HepG2 (cell line): Measurements from ENCODE around the gene METTL1. TPM values are rescaled to one million over a fixed set of nuclear protein-coding genes. Genes with fewer than 3 reads are reported as not detected.
A peak's percentile ranks its signal among the peaks of the same experiment; 100 is the strongest.

Experiments
- ATAC-seq: fragments of 200-7000 bp; cut with Tn5 transposase; 3 replicates; pipeline ENCODE4 v1.9.1; 2020; ENCODE audit warnings: mild to moderate bottlenecking, moderate library complexity
- Bru-seq: library from RNA; stranded (reverse); fragments of 400-500 nt; gene quantifications from one replicate; lab custom pipeline; 2021; lab: Mats Ljungman, UMichigan
- BruChase-seq, 2 experiments: library from RNA; stranded (reverse); fragments of 400-500 nt; gene quantifications; one replicate each; lab custom pipeline; 2021; lab: Mats Ljungman, UMichigan
- BruUV-seq: library from RNA; stranded (reverse); fragments of 400-500 nt; replicated peaks from 2 replicates; lab custom pipeline; 2021; lab: Mats Ljungman, UMichigan
- CTCF ChIA-PET: fragments of 300-600 bp; formaldehyde crosslinking; extraction: SDS; loops from one replicate; lab custom pipeline; 2021; ENCODE audit warnings: low total read pairs, inconsistent platforms, low intra/inter-chr PET ratio; lab: Yijun Ruan, JAX
- POLR2A ChIA-PET: fragments of 350-600 bp; sonication (Branson Sonifier 250); formaldehyde crosslinking; loops from one replicate; lab custom pipeline; 2020; ENCODE audit warnings: antibody characterized with exemption, inconsistent platforms; lab: Yijun Ruan, JAX
- DNase-seq: peaks from one replicate; pipeline ENCODE4 v3.0.0-alpha.2; 2015; ENCODE audit warnings: low spot score
- FAIRE-seq: peaks from 3 replicates; lab custom pipeline; 2011; peaks lifted over from hg19 to GRCh38; lab: Jason Lieb, UNC
- H2AFZ ChIP-seq: one replicate; pipeline ENCODE4 v1.6.1; 2011; ENCODE audit warnings: low read length, inconsistent platforms
- H3K27ac ChIP-seq: fragments of 300-600 bp; 3 replicates; pipeline ENCODE4 v1.8.0; 2011; ENCODE audit warnings: mixed run types, mild to moderate bottlenecking, mixed read lengths, low read length, inconsistent platforms; ENCODE audit not compliant: insufficient read depth; ENCODE audit errors: extremely low read length
- H3K27me3 ChIP-seq, 2 experiments: fragments of 200-600 bp in 1 of 2; 2 replicates in 1 of 2; 3 replicates in 1 of 2; pipeline versions ENCODE4 v1.6.0 to v1.8.0; 2011; ENCODE audit warnings: low read length in 2 of 2, mild to moderate bottlenecking in 2 of 2, moderate library complexity in 2 of 2, inconsistent platforms in 1 of 2; ENCODE audit not compliant: insufficient read depth in 2 of 2, control insufficient read depth in 1 of 2
- H3K36me3 ChIP-seq, 2 experiments: fragments of 200-600 bp in 1 of 2; replicated peaks in 1 of 2; 2 replicates in 1 of 2; 3 replicates in 1 of 2; pipeline versions ENCODE4 v1.5.1 to v1.8.0; 2011; ENCODE audit warnings: low read length in 2 of 2, inconsistent platforms in 1 of 2; ENCODE audit not compliant: insufficient read depth in 2 of 2, control insufficient read depth in 1 of 2
- H3K4me1 ChIP-seq: 2 replicates; pipeline ENCODE4 v1.5.1; 2012; ENCODE audit warnings: low read length, inconsistent platforms; ENCODE audit not compliant: insufficient read depth
- H3K4me2 ChIP-seq: 2 replicates; pipeline ENCODE4 v1.6.0; 2011; ENCODE audit warnings: low read depth, low read length, inconsistent platforms
- H3K4me3 ChIP-seq, 3 experiments: fragments of 200-600 bp in 1 of 3; sonication (generic), shearing (Covaris generic) in 1 of 3; replicated peaks in 1 of 3; 2 replicates each; pipeline ENCODE4 v1.5.1; 2011 to 2016; ENCODE audit warnings: low read length in 3 of 3, inconsistent platforms in 2 of 3, low read depth in 2 of 3, mild to moderate bottlenecking in 2 of 3, control low read depth in 1 of 3, mixed read lengths in 1 of 3; ENCODE audit not compliant: insufficient read depth in 1 of 3
- H3K79me2 ChIP-seq: one replicate; pipeline ENCODE4 v1.6.1; 2011; ENCODE audit warnings: low read length, inconsistent platforms; ENCODE audit not compliant: insufficient read depth
- H3K9ac ChIP-seq: 2 replicates; pipeline ENCODE4 v1.6.0; 2011; ENCODE audit warnings: mild to moderate bottlenecking, low read depth, low read length, inconsistent platforms; ENCODE audit not compliant: insufficient read depth
- H3K9me3 ChIP-seq: 2 replicates; pipeline ENCODE4 v1.5.1; 2012; ENCODE audit warnings: mild to moderate bottlenecking, low read length
- H4K20me1 ChIP-seq: 2 replicates; pipeline ENCODE4 v1.6.0; 2011; ENCODE audit warnings: inconsistent platforms, mild to moderate bottlenecking, low read length, moderate library complexity; ENCODE audit not compliant: insufficient read depth
- DMAP1 ChIP-seq: IDR thresholded peaks from 2 replicates; pipeline ENCODE4 v1.6.1; 2016
- HNRNPH1 ChIP-seq: fragments of 200-400 bp; formaldehyde crosslinking; optimal IDR thresholded peaks from 2 replicates; pipeline ENCODE3; 2017; ENCODE audit warnings: mild to moderate bottlenecking, low read depth, low read length
- ISX ChIP-seq: sonication (generic); formaldehyde crosslinking; conservative IDR thresholded peaks from 2 replicates; pipeline ENCODE4 v1.5.0; 2020; ENCODE audit warnings: missing genetic modification reagents
- MED8 ChIP-seq: sonication (generic); formaldehyde crosslinking; IDR thresholded peaks from 2 replicates; pipeline ENCODE4 v1.8.1; 2023; ENCODE audit warnings: mild to moderate bottlenecking, missing genetic modification reagents; ENCODE audit not compliant: insufficient replicate concordance
- POLR2AphosphoS2 ChIP-seq: IDR thresholded peaks from 2 replicates; pipeline ENCODE4 v1.6.1; 2011; ENCODE audit warnings: low read depth, low read length, improper control_type of control experiment
- U2AF1 ChIP-seq: fragments of 200-400 bp; formaldehyde crosslinking; optimal IDR thresholded peaks from 2 replicates; pipeline ENCODE3; 2017; ENCODE audit warnings: mild to moderate bottlenecking, low read depth, low read length
- ZC3H13 ChIP-seq: sonication (generic); formaldehyde crosslinking; IDR thresholded peaks from 2 replicates; pipeline ENCODE4 v1.8.1; 2023; ENCODE audit warnings: mild to moderate bottlenecking, missing genetic modification reagents, moderate library complexity
- ZKSCAN5 ChIP-seq: sonication (generic); formaldehyde crosslinking; IDR thresholded peaks from 2 replicates; pipeline ENCODE4 v1.5.1; 2020; ENCODE audit warnings: mild to moderate bottlenecking, missing genetic modification reagents
- ZNF441 ChIP-seq: sonication (generic); formaldehyde crosslinking; IDR thresholded peaks from 2 replicates; pipeline ENCODE4 v1.7.0; 2021; ENCODE audit warnings: missing genetic modification reagents, borderline replicate concordance
- WGBS: methylation state at CpG from one replicate; pipeline ENCODE4 v1.1.6; 2017; ENCODE audit warnings: low lambda C conversion rate; 5-methylcytosine and 5-hydroxymethylcytosine counted together
- in situ Hi-C: cut with HindIII; loops from 2 replicates; pipeline ENCODE4 v1.10.0; 2017; ENCODE audit warnings: low pct_unique_long_range_greater_than_20kb; ENCODE audit not compliant: extremely low pct_ligation_motif_present
- intact Hi-C: fragments of 100-400 bp; cut with micrococcal nuclease; formaldehyde crosslinking; loops from one replicate; pipeline ENCODE4 v1.10.0; 2022; ENCODE audit not compliant: unreplicated experiment
- long read RNA-seq, 2 experiments: library from RNA in 1 of 2; library from polyadenylated mRNA in 1 of 2; stranded (forward) in 1 of 2; unstranded in 1 of 2; transcript quantifications; one replicate each; pipeline ENCODE4 v2.0.0, GENCODE V29; 2019 to 2022
- polyA minus RNA-seq, 3 experiments: library from RNA; depleted of rRNA, polyadenylated mRNA; stranded (reverse); fragments of >200 nt; gene quantifications; 2 replicates each; pipeline ENCODE4 v1.2.3, GENCODE V29; 2011; ENCODE audit warnings: low replicate concordance in 1 of 3
- polyA plus RNA-seq, 8 experiments: library from polyadenylated mRNA; depleted of rRNA in 3 of 8; stranded (reverse) in 7 of 8; unstranded in 1 of 8; fragments of >200 nt; fragmentation: Illumina TruSeq in 4 of 8; extraction: Trizol in 4 of 8; gene quantifications; 2 replicates each; pipeline versions ENCODE4 v1.2.1 to v1.2.3, GENCODE V29; 2011 to 2016; ENCODE audit warnings: low read depth in 4 of 8, missing spikeins in 1 of 8, mixed read lengths in 1 of 8; ENCODE audit not compliant: insufficient read depth in 1 of 8
- total RNA-seq, 5 experiments: library from RNA; depleted of rRNA; stranded (reverse); fragments of >200 nt; fragmentation: Illumina TruSeq; extraction: Trizol; gene quantifications; 2 replicates each; pipeline ENCODE4 v1.2.3, GENCODE V29; 2016; ENCODE audit warnings: low read depth in 1 of 5
- TF ChIP-seq, protein P1 (sequence below): IDR thresholded peaks from 2 replicates; pipeline ENCODE4 v1.6.1; 2016; ENCODE audit warnings: mild to moderate bottlenecking
- TF ChIP-seq, protein P2 (sequence below): sonication (generic); formaldehyde crosslinking; conservative IDR thresholded peaks from 2 replicates; pipeline ENCODE4 v1.8.0; 2022; ENCODE audit warnings: low read depth, missing genetic modification reagents
- TF ChIP-seq, protein P3 (sequence below): sonication (generic); formaldehyde crosslinking; IDR thresholded peaks from 2 replicates; pipeline ENCODE4 v1.4.0; 2020; ENCODE audit warnings: missing genetic modification reagents, mild to moderate bottlenecking, borderline replicate concordance

METTL1 gene
- total RNA-seq (2016; rRNA removed; fragmentation: Illumina TruSeq; extraction: Trizol) (34.7 and 35.5 TPM in 2 replicates), polyA plus RNA-seq (2011; rRNA removed) (36.9 and 38.3 TPM in 2 replicates), polyA minus RNA-seq (2011; rRNA and poly(A)+ RNA removed; ENCODE audit: low replicate concordance) (49.2 and 64.0 TPM in 2 replicates), Bru-seq, nascent RNA (percentile 89 among the genes with signal in this experiment), BruChase-seq, experiment 1, labeled RNA remaining after a 6-hour chase (percentile 87 among the genes with signal in this experiment), BruChase-seq, experiment 2, labeled RNA remaining after a 2-hour chase (percentile 89 among the genes with signal in this experiment)
- 13.7 and 15.7 TPM in 2 replicates for total RNA-seq (2016; cell fraction: cytosol; rRNA removed; fragmentation: Illumina TruSeq; extraction: Trizol; ENCODE audit: low read depth)
- total RNA-seq (2016; cell fraction: insoluble cytoplasmic fraction; rRNA removed; fragmentation: Illumina TruSeq; extraction: Trizol) = 35.1 and 37.6 TPM in 2 replicates
- total RNA-seq (2016; cell fraction: membrane; rRNA removed; fragmentation: Illumina TruSeq; extraction: Trizol) = 18.6 and 19.7 TPM in 2 replicates
- 22.7 and 26.8 TPM in 2 replicates for total RNA-seq (2016; cell fraction: nucleus; rRNA removed; fragmentation: Illumina TruSeq; extraction: Trizol)
- polyA plus RNA-seq (2011; cell fraction: cytosol; rRNA removed) = 22.7 and 24.5 TPM in 2 replicates
- 38.6 and 43.0 TPM in 2 replicates for polyA plus RNA-seq (2011; cell fraction: nucleus; rRNA removed)
- 21.2 and 23.6 TPM in 2 replicates for polyA plus RNA-seq (2012)
- 11.4 and 14.1 TPM in 2 replicates for polyA plus RNA-seq (2016; cell fraction: cytosol; fragmentation: Illumina TruSeq; extraction: Trizol; ENCODE audit: low read depth)
- 46.1 and 52.2 TPM in 2 replicates for polyA plus RNA-seq (2016; cell fraction: insoluble cytoplasmic fraction; fragmentation: Illumina TruSeq; extraction: Trizol; ENCODE audit: low read depth)
- 15.5 and 17.6 TPM in 2 replicates for polyA plus RNA-seq (2016; cell fraction: membrane; fragmentation: Illumina TruSeq; extraction: Trizol; ENCODE audit: low read depth)
- 43.2 and 53.1 TPM in 2 replicates for polyA plus RNA-seq (2016; cell fraction: nucleus; fragmentation: Illumina TruSeq; extraction: Trizol; ENCODE audit: insufficient read depth, low read depth)
- polyA minus RNA-seq (2011; cell fraction: cytosol; rRNA and poly(A)+ RNA removed) = 9.4 and 10.6 TPM in 2 replicates
- 58.3 and 58.5 TPM in 2 replicates for polyA minus RNA-seq (2011; cell fraction: nucleus; rRNA and poly(A)+ RNA removed)
- long read RNA-seq, experiment 1, transcript METTL1-202 (6 exons, 2,066 nt) = major isoform, 30 of 40 reads
- long read RNA-seq, experiment 1, partial matches to known transcripts = 2 of 40 reads
- long read RNA-seq, experiment 1, other reads (novel, unspliced or antisense) = 7 of 40 reads
- long read RNA-seq, experiment 2, transcript METTL1-202 (6 exons, 2,066 nt) = major isoform, 26 of 27 reads
- long read RNA-seq, experiment 2, partial matches to known transcripts = 0 of 27 reads
- long read RNA-seq, experiment 2, other reads (novel, unspliced or antisense) = 1 of 27 reads

DNA sequence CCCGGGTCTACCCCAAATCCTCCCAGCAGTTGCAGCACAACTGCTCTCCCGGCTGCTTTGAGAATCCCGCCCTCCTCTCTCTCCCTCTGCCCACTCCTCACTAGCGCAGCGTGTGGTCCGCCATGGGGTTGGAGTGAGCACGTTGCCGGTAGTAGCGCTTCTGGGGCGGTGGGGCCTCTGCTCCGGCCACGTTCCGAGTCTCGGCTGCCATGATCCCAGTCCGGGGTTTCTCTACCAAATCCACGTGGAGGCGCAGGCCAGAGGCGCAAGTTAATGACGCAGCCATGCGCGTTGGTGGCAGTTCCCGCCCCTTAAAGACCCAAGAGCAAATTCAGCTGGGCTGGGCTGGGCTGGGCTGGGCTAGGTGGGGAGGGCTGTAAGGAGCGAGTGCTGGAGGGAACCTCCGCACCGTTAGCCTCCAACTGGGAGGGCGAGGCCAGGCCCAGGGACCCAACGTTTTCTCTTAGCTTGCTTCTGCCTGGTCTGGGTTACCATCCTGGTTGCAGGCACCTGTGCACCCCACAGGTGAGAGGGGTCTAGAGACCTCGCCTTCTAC, at the start of gene METTL1:
Gene METTL1, minus strand, starts transcription at position 233 of the 556 bp plus-strand sequence. Its CDS starts 22 bp downstream, at position 211.
- no TSS peak for BruUV-seq
- H3K27me3 ChIP-seq = no peaks in the 10 kb centered on the region; a peak in 1 of 5 replicates
- WGBS = 4% methylated on average over 7 of the region's 28 CpGs
- H4K20me1 ChIP-seq = no peaks in the 10 kb centered on the region
- no peak for FAIRE-seq
- ATAC-seq = peak; percentile 91
- ChIA-PET CTCF (no interaction called here), POLR2A (interaction anchor here (0.6 to 1.8 kb wide), 24 partner anchors 10 to 1081 kb away, joined by 3 to 15 read pairs (median 4); partner anchors contain the start of genes ARHGEF25, ATP23, CDK4 and CTDSP2)
- H3K27ac ChIP-seq = peak within 1 kb of the TSS; percentile 97
- peaks cover 23% of the 10 kb centered on the region for H3K4me1 ChIP-seq
- peak; percentile 95 for DNase-seq
- H3K9ac ChIP-seq = peak within 1 kb of the TSS; percentile 94
- H3K9me3 ChIP-seq = no peaks in the 10 kb centered on the region
- peak within 1 kb of the TSS; percentile 77 to 89 (median 78) for H3K4me3 ChIP-seq
- H2AFZ ChIP-seq = peak within 1 kb of the TSS; percentile 62
- in situ Hi-C loops = no loop called here
- peak within 1 kb of the TSS; percentile 96 for H3K4me2 ChIP-seq
- intact Hi-C loops = loop anchor here (1.0 to 5.0 kb wide), 2 partner anchors 10 to 70 kb away; partner anchors contain the start of gene TSFM
- H3K79me2 ChIP-seq = peaks cover 17% of the 10 kb centered on the region
- peaks cover 18% of the 10 kb centered on the region in 2 experiments for H3K36me3 ChIP-seq
- TF ChIP-seq ZKSCAN5 (CRISPR knock-in tag) (no peak), ISX (CRISPR knock-in tag) (no peak), MED8 (CRISPR knock-in tag) (no peak), HNRNPH1 (no peak), DMAP1 (CRISPR knock-in tag) (peak; percentile 100), ZC3H13 (peak; percentile 60; the same call in 1 of the 2 replicates), ZNF441 (CRISPR knock-in tag) (peak; percentile 77), POLR2AphosphoS2 (no peak), U2AF1 (peak; percentile 90)
- TF ChIP-seq, protein P1, sequence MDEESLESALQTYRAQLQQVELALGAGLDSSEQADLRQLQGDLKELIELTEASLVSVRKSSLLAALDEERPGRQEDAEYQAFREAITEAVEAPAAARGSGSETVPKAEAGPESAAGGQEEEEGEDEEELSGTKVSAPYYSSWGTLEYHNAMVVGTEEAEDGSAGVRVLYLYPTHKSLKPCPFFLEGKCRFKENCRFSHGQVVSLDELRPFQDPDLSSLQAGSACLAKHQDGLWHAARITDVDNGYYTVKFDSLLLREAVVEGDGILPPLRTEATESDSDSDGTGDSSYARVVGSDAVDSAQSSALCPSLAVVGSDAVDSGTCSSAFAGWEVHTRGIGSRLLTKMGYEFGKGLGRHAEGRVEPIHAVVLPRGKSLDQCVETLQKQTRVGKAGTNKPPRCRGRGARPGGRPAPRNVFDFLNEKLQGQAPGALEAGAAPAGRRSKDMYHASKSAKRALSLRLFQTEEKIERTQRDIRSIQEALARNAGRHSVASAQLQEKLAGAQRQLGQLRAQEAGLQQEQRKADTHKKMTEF = peak; percentile 59; the same call in 1 of the 2 replicates
- TF ChIP-seq, protein P2, sequence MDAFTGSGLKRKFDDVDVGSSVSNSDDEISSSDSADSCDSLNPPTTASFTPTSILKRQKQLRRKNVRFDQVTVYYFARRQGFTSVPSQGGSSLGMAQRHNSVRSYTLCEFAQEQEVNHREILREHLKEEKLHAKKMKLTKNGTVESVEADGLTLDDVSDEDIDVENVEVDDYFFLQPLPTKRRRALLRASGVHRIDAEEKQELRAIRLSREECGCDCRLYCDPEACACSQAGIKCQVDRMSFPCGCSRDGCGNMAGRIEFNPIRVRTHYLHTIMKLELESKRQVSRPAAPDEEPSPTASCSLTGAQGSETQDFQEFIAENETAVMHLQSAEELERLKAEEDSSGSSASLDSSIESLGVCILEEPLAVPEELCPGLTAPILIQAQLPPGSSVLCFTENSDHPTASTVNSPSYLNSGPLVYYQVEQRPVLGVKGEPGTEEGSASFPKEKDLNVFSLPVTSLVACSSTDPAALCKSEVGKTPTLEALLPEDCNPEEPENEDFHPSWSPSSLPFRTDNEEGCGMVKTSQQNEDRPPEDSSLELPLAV (CRISPR knock-in tag) = no peak
- TF ChIP-seq, protein P3, sequence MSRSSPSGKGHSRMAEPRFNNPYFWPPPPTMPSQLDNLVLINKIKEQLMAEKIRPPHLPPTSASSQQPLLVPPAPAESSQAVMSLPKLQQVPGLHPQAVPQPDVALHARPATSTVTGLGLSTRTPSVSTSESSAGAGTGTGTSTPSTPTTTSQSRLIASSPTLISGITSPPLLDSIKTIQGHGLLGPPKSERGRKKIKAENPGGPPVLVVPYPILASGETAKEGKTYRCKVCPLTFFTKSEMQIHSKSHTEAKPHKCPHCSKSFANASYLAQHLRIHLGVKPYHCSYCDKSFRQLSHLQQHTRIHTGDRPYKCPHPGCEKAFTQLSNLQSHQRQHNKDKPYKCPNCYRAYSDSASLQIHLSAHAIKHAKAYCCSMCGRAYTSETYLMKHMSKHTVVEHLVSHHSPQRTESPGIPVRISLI (CRISPR knock-in tag) = peak; percentile 61; the same call in 1 of the 2 replicates
